HepG2 (cell line): Measurements from ENCODE around the gene TPPP3. TPM values are rescaled to one million over a fixed set of nuclear protein-coding genes. Genes with fewer than 3 reads are reported as not detected.

Experiments
- BRCA1 ChIP-seq: sonication (generic); formaldehyde crosslinking; IDR thresholded peaks from 2 replicates; pipeline ENCODE4 v1.4.0; 2020; ENCODE audit warnings: missing genetic modification reagents
- CAMTA2 ChIP-seq: sonication (generic); formaldehyde crosslinking; IDR thresholded peaks from 2 replicates; pipeline ENCODE4 v1.4.0; 2020; ENCODE audit warnings: mild to moderate bottlenecking, missing genetic modification reagents, borderline replicate concordance
- DMAP1 ChIP-seq: IDR thresholded peaks from 2 replicates; pipeline ENCODE4 v1.6.1; 2016
- ETV5 ChIP-seq: IDR thresholded peaks from 2 replicates; pipeline ENCODE4 v1.6.1; 2018; ENCODE audit warnings: missing biosample characterization, missing genetic modification reagents, inconsistent platforms, borderline replicate concordance
- GATAD1 ChIP-seq: IDR thresholded peaks from 2 replicates; pipeline ENCODE4 v1.6.1; 2016; ENCODE audit warnings: missing genetic modification reagents, missing compliant biosample characterization
- HMG20A ChIP-seq: IDR thresholded peaks from 2 replicates; pipeline ENCODE4 v1.6.1; 2016; ENCODE audit warnings: borderline replicate concordance
- KDM6A ChIP-seq: IDR thresholded peaks from 2 replicates; pipeline ENCODE4 v1.6.1; 2016; ENCODE audit warnings: low read depth
- LCORL ChIP-seq, 2 experiments: fragments of 450-650 bp in 1 of 2; sonication (generic) in 1 of 2; formaldehyde crosslinking in 1 of 2; IDR thresholded peaks; 2 replicates each; pipeline versions ENCODE4 v1.5.0 to v1.6.1; 2017 to 2020; ENCODE audit warnings: antibody characterized with exemption in 1 of 2, missing genetic modification reagents in 1 of 2
- MAZ ChIP-seq, 2 experiments: sonication (generic) in 1 of 2; formaldehyde crosslinking in 1 of 2; IDR thresholded peaks; 2 replicates each; pipeline versions ENCODE4 v1.5.0 to v1.6.1; 2012 to 2020; ENCODE audit warnings: low read depth in 2 of 2, mild to moderate bottlenecking in 2 of 2, borderline replicate concordance in 1 of 2, improper control_type of control experiment in 1 of 2, low read length in 1 of 2, missing genetic modification reagents in 1 of 2, moderate library complexity in 1 of 2
- MEIS1 ChIP-seq: sonication (generic); formaldehyde crosslinking; IDR thresholded peaks from 2 replicates; pipeline ENCODE4 v1.9.0; 2021; ENCODE audit warnings: mild to moderate bottlenecking, missing genetic modification reagents, moderate library complexity, borderline replicate concordance
- NR2F2 ChIP-seq: IDR thresholded peaks from 2 replicates; pipeline ENCODE4 v1.6.1; 2012; ENCODE audit warnings: low read depth, inconsistent platforms, borderline replicate concordance
- RELA ChIP-seq: sonication (generic); formaldehyde crosslinking; IDR thresholded peaks from 2 replicates; pipeline ENCODE4 v1.4.0; 2020; ENCODE audit warnings: missing genetic modification reagents
- SETDB1 ChIP-seq: sonication (generic); formaldehyde crosslinking; IDR thresholded peaks from 2 replicates; pipeline ENCODE4 v1.5.1; 2020; ENCODE audit warnings: missing genetic modification reagents, mild to moderate bottlenecking, borderline replicate concordance
- SNAPC2 ChIP-seq: sonication (generic); formaldehyde crosslinking; IDR thresholded peaks from 2 replicates; pipeline ENCODE4 v1.8.1; 2022; ENCODE audit warnings: mild to moderate bottlenecking, missing genetic modification reagents
- SP4 ChIP-seq: sonication (generic); formaldehyde crosslinking; IDR thresholded peaks from 2 replicates; pipeline ENCODE4 v1.8.1; 2023; ENCODE audit warnings: mild to moderate bottlenecking, missing genetic modification reagents
- SRSF4 ChIP-seq: fragments of 200-400 bp; formaldehyde crosslinking; IDR thresholded peaks from one replicate; pipeline ENCODE4 v1.6.1; 2018; ENCODE audit warnings: mild to moderate bottlenecking, low read depth, low read length, moderate library complexity; ENCODE audit not compliant: poor library complexity, severe bottlenecking
- ZBTB38 ChIP-seq: sonication (generic); formaldehyde crosslinking; IDR thresholded peaks from 2 replicates; pipeline ENCODE4 v1.5.1; 2020; ENCODE audit warnings: mild to moderate bottlenecking, missing genetic modification reagents
- ZNF34 ChIP-seq: sonication (generic); formaldehyde crosslinking; IDR thresholded peaks from 2 replicates; pipeline ENCODE4 v1.4.0; 2020; ENCODE audit warnings: mild to moderate bottlenecking, missing genetic modification reagents, borderline replicate concordance
- ZNF441 ChIP-seq: sonication (generic); formaldehyde crosslinking; IDR thresholded peaks from 2 replicates; pipeline ENCODE4 v1.7.0; 2021; ENCODE audit warnings: missing genetic modification reagents, borderline replicate concordance
- ZNF543 ChIP-seq: sonication (generic); formaldehyde crosslinking; IDR thresholded peaks from 2 replicates; pipeline ENCODE4 v1.4.0; 2020; ENCODE audit warnings: mild to moderate bottlenecking, missing genetic modification reagents
- ZNF567 ChIP-seq: sonication (generic); formaldehyde crosslinking; IDR thresholded peaks from 2 replicates; pipeline ENCODE4 v1.8.1; 2023; ENCODE audit warnings: mild to moderate bottlenecking, missing genetic modification reagents, borderline replicate concordance
- polyA plus RNA-seq, 8 experiments: library from polyadenylated mRNA; depleted of rRNA in 3 of 8; stranded (reverse) in 7 of 8; unstranded in 1 of 8; fragments of >200 nt; fragmentation: Illumina TruSeq in 4 of 8; extraction: Trizol in 4 of 8; gene quantifications; 2 replicates each; pipeline versions ENCODE4 v1.2.1 to v1.2.3, GENCODE V29; 2011 to 2016; ENCODE audit warnings: low read depth in 4 of 8, missing spikeins in 1 of 8, mixed read lengths in 1 of 8; ENCODE audit not compliant: insufficient read depth in 1 of 8
- total RNA-seq, 5 experiments: library from RNA; depleted of rRNA; stranded (reverse); fragments of >200 nt; fragmentation: Illumina TruSeq; extraction: Trizol; gene quantifications; 2 replicates each; pipeline ENCODE4 v1.2.3, GENCODE V29; 2016; ENCODE audit warnings: low read depth in 1 of 5
- TF ChIP-seq, protein P1 (sequence below): sonication (generic); formaldehyde crosslinking; IDR thresholded peaks from 2 replicates; pipeline ENCODE4 v1.9.0; 2021; ENCODE audit warnings: missing genetic modification reagents, mild to moderate bottlenecking, borderline replicate concordance
- TF ChIP-seq, protein P2 (sequence below): IDR thresholded peaks from 2 replicates; pipeline ENCODE4 v1.6.1; 2016; ENCODE audit warnings: low read depth, borderline replicate concordance
- TF ChIP-seq, protein P3 (sequence below): sonication (generic); formaldehyde crosslinking; IDR thresholded peaks from 2 replicates; pipeline ENCODE4 v1.5.0; 2020; ENCODE audit warnings: mild to moderate bottlenecking, missing genetic modification reagents
- TF ChIP-seq, protein P4 (sequence below): sonication (generic); formaldehyde crosslinking; IDR thresholded peaks from 2 replicates; pipeline ENCODE4 v1.5.0; 2020; ENCODE audit warnings: mild to moderate bottlenecking, missing genetic modification reagents, moderate library complexity

TPPP3 gene
- total and polyA plus RNA-seq, 2 of the 13 experiments (the other 11 are each of a cell fraction or from before 2014, with no cell fraction given) = 0.16 to 0.44 TPM

DNA sequence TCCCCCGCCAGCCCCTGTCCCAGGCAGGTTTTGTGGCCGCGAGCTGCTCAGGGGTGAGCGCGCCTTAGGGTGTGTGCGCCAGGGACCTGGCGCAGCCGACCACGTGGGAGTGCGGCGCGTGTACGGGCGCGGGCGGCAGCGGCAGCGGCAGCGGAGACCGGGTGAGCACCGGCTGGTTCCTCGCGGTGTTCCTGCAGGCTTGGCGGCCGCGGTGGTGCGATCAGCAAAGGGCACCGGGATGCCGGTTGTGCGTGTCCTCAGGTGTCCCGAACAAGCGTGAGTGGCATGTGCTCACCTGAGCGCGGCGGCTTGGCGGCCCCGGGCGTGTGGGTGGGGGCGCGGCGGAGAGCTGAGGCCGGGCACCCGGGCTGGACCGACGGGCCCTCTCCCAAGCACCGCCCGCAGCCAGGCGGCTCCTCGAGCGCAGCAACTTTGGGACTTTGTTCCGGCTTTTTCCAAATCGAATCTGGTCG, 37.2 kb upstream of the TPPP3 start (continued):
- TF ChIP-seq RELA (CRISPR knock-in tag) = 0 out of 2 replicates have a peak, but pooled peaks have one; percentile 17
- 0 out of 2 replicates have a peak, but pooled peaks have one; percentile 16 for TF ChIP-seq BRCA1 (CRISPR knock-in tag)
- TF ChIP-seq SETDB1 = no peak
- TF ChIP-seq, protein P1, sequence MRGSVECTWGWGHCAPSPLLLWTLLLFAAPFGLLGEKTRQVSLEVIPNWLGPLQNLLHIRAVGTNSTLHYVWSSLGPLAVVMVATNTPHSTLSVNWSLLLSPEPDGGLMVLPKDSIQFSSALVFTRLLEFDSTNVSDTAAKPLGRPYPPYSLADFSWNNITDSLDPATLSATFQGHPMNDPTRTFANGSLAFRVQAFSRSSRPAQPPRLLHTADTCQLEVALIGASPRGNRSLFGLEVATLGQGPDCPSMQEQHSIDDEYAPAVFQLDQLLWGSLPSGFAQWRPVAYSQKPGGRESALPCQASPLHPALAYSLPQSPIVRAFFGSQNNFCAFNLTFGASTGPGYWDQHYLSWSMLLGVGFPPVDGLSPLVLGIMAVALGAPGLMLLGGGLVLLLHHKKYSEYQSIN (CRISPR knock-in tag) = no peak
- TF ChIP-seq DMAP1 = peak; percentile 85
- TF ChIP-seq CAMTA2 (CRISPR knock-in tag) = peak; percentile 74; the same call in 1 of the 2 replicates
- TF ChIP-seq SRSF4 = no peak
- no peak for TF ChIP-seq SNAPC2 (CRISPR knock-in tag)
- 0 out of 2 replicates have a peak, but pooled peaks have one; percentile 3 for TF ChIP-seq HMG20A (CRISPR knock-in tag)
- peak; percentile 84; the same call in 1 of the 2 replicates for TF ChIP-seq ZNF543
- TF ChIP-seq LCORL (IDR thresholded peaks at IDR 0.05) = no peak
- peak; percentile 63; the same call in 1 of the 2 replicates for TF ChIP-seq LCORL (CRISPR knock-in tag; IDR thresholded peaks at IDR 0.05)
- TF ChIP-seq MAZ (IDR thresholded peaks at IDR 0.05; ENCODE audit: borderline replicate concordance, low read depth, low read length) = peak; percentile 48; the same call in 1 of the 2 replicates
- TF ChIP-seq MAZ (CRISPR knock-in tag; IDR thresholded peaks at IDR 0.05; ENCODE audit: low read depth) = peak; percentile 74
- TF ChIP-seq, protein P2, sequence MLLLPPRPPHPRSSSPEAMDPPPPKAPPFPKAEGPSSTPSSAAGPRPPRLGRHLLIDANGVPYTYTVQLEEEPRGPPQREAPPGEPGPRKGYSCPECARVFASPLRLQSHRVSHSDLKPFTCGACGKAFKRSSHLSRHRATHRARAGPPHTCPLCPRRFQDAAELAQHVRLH (CRISPR knock-in tag) = 0 out of 2 replicates have a peak, but pooled peaks have one; percentile 47
- TF ChIP-seq NR2F2 = no peak
- peak; percentile 60; the same call in 1 of the 2 replicates for TF ChIP-seq ZNF567
- no peak for TF ChIP-seq ZNF441
- no peak for TF ChIP-seq KDM6A (CRISPR knock-in tag)
- TF ChIP-seq, protein P3, sequence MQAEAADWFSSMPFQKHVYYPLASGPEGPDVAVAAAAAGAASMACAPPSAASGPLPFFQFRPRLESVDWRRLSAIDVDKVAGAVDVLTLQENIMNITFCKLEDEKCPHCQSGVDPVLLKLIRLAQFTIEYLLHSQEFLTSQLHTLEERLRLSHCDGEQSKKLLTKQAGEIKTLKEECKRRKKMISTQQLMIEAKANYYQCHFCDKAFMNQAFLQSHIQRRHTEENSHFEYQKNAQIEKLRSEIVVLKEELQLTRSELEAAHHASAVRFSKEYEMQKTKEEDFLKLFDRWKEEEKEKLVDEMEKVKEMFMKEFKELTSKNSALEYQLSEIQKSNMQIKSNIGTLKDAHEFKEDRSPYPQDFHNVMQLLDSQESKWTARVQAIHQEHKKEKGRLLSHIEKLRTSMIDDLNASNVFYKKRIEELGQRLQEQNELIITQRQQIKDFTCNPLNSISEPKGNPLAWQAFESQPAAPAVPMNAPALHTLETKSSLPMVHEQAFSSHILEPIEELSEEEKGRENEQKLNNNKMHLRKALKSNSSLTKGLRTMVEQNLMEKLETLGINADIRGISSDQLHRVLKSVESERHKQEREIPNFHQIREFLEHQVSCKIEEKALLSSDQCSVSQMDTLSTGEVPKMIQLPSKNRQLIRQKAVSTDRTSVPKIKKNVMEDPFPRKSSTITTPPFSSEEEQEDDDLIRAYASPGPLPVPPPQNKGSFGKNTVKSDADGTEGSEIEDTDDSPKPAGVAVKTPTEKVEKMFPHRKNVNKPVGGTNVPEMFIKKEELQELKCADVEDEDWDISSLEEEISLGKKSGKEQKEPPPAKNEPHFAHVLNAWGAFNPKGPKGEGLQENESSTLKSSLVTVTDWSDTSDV (CRISPR knock-in tag) = peak; percentile 78; the same call in 1 of the 2 replicates
- TF ChIP-seq, protein P4, sequence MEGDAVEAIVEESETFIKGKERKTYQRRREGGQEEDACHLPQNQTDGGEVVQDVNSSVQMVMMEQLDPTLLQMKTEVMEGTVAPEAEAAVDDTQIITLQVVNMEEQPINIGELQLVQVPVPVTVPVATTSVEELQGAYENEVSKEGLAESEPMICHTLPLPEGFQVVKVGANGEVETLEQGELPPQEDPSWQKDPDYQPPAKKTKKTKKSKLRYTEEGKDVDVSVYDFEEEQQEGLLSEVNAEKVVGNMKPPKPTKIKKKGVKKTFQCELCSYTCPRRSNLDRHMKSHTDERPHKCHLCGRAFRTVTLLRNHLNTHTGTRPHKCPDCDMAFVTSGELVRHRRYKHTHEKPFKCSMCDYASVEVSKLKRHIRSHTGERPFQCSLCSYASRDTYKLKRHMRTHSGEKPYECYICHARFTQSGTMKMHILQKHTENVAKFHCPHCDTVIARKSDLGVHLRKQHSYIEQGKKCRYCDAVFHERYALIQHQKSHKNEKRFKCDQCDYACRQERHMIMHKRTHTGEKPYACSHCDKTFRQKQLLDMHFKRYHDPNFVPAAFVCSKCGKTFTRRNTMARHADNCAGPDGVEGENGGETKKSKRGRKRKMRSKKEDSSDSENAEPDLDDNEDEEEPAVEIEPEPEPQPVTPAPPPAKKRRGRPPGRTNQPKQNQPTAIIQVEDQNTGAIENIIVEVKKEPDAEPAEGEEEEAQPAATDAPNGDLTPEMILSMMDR (CRISPR knock-in tag) = no peak
- TF ChIP-seq GATAD1 (CRISPR knock-in tag) = no peak
- no peak for TF ChIP-seq ZNF34 (CRISPR knock-in tag)
- TF ChIP-seq MEIS1 = peak; percentile 79
- peak; percentile 69 for TF ChIP-seq SP4 (CRISPR knock-in tag)
- peak; percentile 89 for TF ChIP-seq ZBTB38 (CRISPR knock-in tag)
- 0 out of 2 replicates have a peak, but pooled peaks have one; percentile 13 for TF ChIP-seq ETV5 (CRISPR knock-in tag)
